A673 (cell line): ENCODE data around the gene TP53BP1.

Source experiments
- EZH2 ChIP-seq: fragments of 200-600 bp; sonication (generic); IDR thresholded peaks from 2 replicates; pipeline ENCODE4 v1.6.1; 2017; ENCODE audit warnings: borderline replicate concordance, low read depth, mild to moderate bottlenecking, mixed read lengths, antibody characterized with exemption, low read length; ENCODE audit not compliant: poor library complexity, severe bottlenecking
- TF ChIP-seq, protein P1 (sequence below): fragments of 300-800, 200-600 bp; sonication (generic); conservative IDR thresholded peaks from 2 replicates; pipeline ENCODE4 v1.5.1; 2017; ENCODE audit warnings: low read depth, mild to moderate bottlenecking, antibody characterized with exemption, low read length, moderate library complexity, mixed read lengths

- TF ChIP-seq EZH2: no peak
- TF ChIP-seq, protein P1, sequence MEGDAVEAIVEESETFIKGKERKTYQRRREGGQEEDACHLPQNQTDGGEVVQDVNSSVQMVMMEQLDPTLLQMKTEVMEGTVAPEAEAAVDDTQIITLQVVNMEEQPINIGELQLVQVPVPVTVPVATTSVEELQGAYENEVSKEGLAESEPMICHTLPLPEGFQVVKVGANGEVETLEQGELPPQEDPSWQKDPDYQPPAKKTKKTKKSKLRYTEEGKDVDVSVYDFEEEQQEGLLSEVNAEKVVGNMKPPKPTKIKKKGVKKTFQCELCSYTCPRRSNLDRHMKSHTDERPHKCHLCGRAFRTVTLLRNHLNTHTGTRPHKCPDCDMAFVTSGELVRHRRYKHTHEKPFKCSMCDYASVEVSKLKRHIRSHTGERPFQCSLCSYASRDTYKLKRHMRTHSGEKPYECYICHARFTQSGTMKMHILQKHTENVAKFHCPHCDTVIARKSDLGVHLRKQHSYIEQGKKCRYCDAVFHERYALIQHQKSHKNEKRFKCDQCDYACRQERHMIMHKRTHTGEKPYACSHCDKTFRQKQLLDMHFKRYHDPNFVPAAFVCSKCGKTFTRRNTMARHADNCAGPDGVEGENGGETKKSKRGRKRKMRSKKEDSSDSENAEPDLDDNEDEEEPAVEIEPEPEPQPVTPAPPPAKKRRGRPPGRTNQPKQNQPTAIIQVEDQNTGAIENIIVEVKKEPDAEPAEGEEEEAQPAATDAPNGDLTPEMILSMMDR: peak; percentile 87
These were observed 116.8 kb downstream of the TP53BP1 start for GRCh38 chr15:43376017-43376705.
